Transverse colon (tissue), 4 donors: ENCODE results near the gene OR2F2. TPM values are rescaled to one million over a fixed set of nuclear protein-coding genes. Genes with fewer than 3 reads are reported as not detected.

ENCODE experiments used
- DNase-seq: peaks from one replicate; pipeline ENCODE4 v3.0.0-alpha.2; 2019
- H3K27ac ChIP-seq, 4 donors: fragments of 200-600 bp; sonication (generic); 2 replicates each; pipeline ENCODE4 v1.5.1; 2016 to 2018; ENCODE audit warnings: inconsistent platforms in 4 of 4
- H3K27me3 ChIP-seq: fragments of 200-600 bp; sonication (generic); 2 replicates; pipeline ENCODE4 v1.5.1; 2017; ENCODE audit warnings: inconsistent platforms
- H3K36me3 ChIP-seq, 4 donors: fragments of 200-600 bp; sonication (generic); 2 replicates each; pipeline ENCODE4 v1.5.1; 2017 to 2019; ENCODE audit warnings: inconsistent platforms in 4 of 4
- H3K4me1 ChIP-seq, 4 donors: fragments of 200-600 bp; sonication (generic); 2 replicates each; pipeline ENCODE4 v1.5.1; 2017 to 2020; ENCODE audit warnings: inconsistent platforms in 4 of 4
- H3K4me3 ChIP-seq, 4 donors: fragments of 200-600 bp; sonication (generic); 1 replicate in 1 of 4; 2 replicates in 3 of 4; pipeline versions ENCODE4 v1.5.1 to v1.6.1; 2017 to 2019; ENCODE audit warnings: inconsistent platforms in 4 of 4
- H3K9me3 ChIP-seq, 2 donors: fragments of 200-600 bp; sonication (generic); 2 replicates each; pipeline ENCODE4 v1.5.1; 2017 to 2019; ENCODE audit warnings: inconsistent platforms in 2 of 2
- EP300 ChIP-seq: sonication (generic); formaldehyde crosslinking; IDR thresholded peaks from one replicate; pipeline ENCODE4 v1.6.1; 2017; ENCODE audit warnings: antibody characterized with exemption, low read depth
- POLR2A ChIP-seq: fragments of 450-650 bp; IDR thresholded peaks from one replicate; pipeline ENCODE4 v1.6.1; 2016; ENCODE audit warnings: antibody characterized with exemption, mild to moderate bottlenecking, moderate library complexity
- POLR2AphosphoS5 ChIP-seq, 3 donors: sonication (generic); formaldehyde crosslinking; IDR thresholded peaks; one replicate each; pipeline ENCODE4 v1.6.1; 2016; ENCODE audit warnings: antibody characterized with exemption in 3 of 3
- WGBS, 2 donors: methylation state at CpG; one replicate each; pipeline ENCODE4 v1.1.5; 2018; ENCODE audit warnings: low coverage in 1 of 2; 5-methylcytosine and 5-hydroxymethylcytosine counted together
- in situ Hi-C, 4 donors: fragments of 200-750 bp; cut with MboI; loops; one replicate each; pipeline versions ENCODE4 v1.15.0 to v1.15.1; 2017; ENCODE audit warnings: low sequenced_read_pairs in 3 of 4, low pct_ligation_motif_present in 1 of 4, low pct_unique_long_range_greater_than_20kb in 1 of 4
- intact Hi-C: fragments of 100-400 bp; cut with DNase I; formaldehyde crosslinking; loops from one replicate; pipeline ENCODE4 v1.15.1; 2023; ENCODE audit warnings: low total_unique reads
- total RNA-seq, 4 donors: library from RNA; depleted of rRNA; stranded (reverse); fragments of >200 nt; gene quantifications; one replicate each; pipeline ENCODE4 v1.1.0, GENCODE V29; 2016
- TF ChIP-seq, protein P1 (sequence below), 5 experiments: fragments of 200-600 bp in 3 of 5; fragments of 450-650 bp in 2 of 5; sonication (generic) in 3 of 5; IDR thresholded peaks; 1 replicate in 2 of 5; 2 replicates in 3 of 5; pipeline ENCODE4 v1.5.1; 2016 to 2017; ENCODE audit warnings: antibody characterized with exemption in 5 of 5, inconsistent platforms in 3 of 5, mild to moderate bottlenecking in 2 of 5, moderate library complexity in 1 of 5

Gene OR2F2
- total RNA-seq, 4 donors from 2014 or later = not detected

DNA sequence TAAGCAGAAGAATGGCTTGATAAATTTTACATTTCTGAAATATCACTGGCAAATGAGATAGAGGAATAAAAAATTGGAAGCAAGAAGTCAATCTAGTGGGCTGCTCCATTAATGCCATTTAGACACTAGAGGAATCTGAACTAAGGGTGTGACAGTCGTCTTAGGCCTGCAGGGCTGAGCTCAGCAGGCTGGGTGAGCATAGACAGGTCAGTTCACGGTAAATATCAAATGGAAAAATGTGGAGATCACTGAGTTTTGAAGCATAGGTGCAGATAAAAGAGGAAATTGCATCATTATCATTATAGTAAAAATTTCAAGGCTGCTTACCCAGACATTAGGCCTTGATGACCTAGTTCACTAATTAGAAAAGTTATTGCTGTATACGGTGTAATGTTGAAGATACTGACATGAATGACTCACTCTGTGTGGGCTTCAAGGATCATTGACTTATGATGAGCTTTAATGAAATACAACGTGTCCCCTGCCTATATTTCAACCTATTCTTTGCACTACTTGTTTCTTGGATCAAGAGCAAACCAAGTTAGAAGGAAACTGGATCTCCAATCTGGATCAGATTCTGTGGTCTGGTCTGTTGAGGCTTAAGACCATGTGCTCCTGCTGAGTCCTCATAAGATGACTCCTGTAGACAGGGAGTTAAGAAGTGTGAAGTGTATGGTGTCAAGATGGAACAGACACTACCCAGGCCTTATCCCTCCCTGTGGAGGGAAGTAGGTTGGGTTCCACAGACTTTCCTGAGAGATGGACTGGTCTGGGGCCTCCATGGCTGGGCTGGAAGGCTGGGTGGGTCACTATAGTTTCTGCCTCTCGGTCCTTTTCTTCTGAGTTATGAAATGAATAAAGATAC, 3.6 kb downstream of the OR2F2 start:
- no peaks in the 10 kb centered on the region for H3K27me3 ChIP-seq
- in situ Hi-C loops = no loop called here
- H3K4me3 ChIP-seq = no peak overlapping the region
- intact Hi-C loops = no loop called here
- H3K36me3 ChIP-seq = no peaks in the 10 kb centered on the region
- H3K9me3 ChIP-seq = no peaks in the 10 kb centered on the region
- WGBS, 2 donors = 69 to 70% methylated on average over 3 to 5 of the region's 5 CpGs
- H3K4me1 ChIP-seq = no peaks in the 10 kb centered on the region
- no peak for DNase-seq
- H3K27ac ChIP-seq = no peak overlapping the region
- TF ChIP-seq POLR2AphosphoS5 (IDR thresholded peaks at IDR 0.05) = no peak
- TF ChIP-seq EP300 = no peak
- no peak for TF ChIP-seq POLR2A
- TF ChIP-seq, protein P1, sequence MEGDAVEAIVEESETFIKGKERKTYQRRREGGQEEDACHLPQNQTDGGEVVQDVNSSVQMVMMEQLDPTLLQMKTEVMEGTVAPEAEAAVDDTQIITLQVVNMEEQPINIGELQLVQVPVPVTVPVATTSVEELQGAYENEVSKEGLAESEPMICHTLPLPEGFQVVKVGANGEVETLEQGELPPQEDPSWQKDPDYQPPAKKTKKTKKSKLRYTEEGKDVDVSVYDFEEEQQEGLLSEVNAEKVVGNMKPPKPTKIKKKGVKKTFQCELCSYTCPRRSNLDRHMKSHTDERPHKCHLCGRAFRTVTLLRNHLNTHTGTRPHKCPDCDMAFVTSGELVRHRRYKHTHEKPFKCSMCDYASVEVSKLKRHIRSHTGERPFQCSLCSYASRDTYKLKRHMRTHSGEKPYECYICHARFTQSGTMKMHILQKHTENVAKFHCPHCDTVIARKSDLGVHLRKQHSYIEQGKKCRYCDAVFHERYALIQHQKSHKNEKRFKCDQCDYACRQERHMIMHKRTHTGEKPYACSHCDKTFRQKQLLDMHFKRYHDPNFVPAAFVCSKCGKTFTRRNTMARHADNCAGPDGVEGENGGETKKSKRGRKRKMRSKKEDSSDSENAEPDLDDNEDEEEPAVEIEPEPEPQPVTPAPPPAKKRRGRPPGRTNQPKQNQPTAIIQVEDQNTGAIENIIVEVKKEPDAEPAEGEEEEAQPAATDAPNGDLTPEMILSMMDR (IDR thresholded peaks at IDR 0.05) = no peak

DNA sequence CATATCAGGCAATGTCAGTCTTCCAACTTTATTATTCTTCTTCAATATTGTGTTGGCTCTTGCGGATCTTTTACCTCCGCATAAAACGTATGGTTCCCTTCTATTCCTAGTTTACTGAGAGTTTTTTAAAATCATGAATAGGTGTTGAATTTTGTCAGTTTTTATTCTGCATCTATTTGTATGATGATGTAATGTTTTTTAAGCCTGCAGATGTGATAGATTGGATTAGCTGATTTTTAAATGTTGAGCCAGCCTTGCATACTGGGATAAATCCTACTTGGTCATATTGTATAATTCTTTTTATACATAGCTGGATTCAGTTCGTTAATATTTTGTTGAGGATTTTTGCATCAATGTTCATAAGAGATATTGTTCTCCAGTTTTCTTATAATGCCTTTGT, 10.4 kb downstream of the OR2F2 start:
- 85 to 91% methylated on average over 4 of the region's 4 CpGs for WGBS, 2 donors
- TF ChIP-seq, protein P1 (IDR thresholded peaks at IDR 0.05) = no peak
- TF ChIP-seq EP300 = no peak
- TF ChIP-seq POLR2A = no peak
- Histone ChIP-seq H3K4me1 (no peaks in the 10 kb centered on the region), H3K36me3 (no peaks in the 10 kb centered on the region), H3K27ac (no peak overlapping the region), H3K9me3 (no peaks in the 10 kb centered on the region), H3K27me3 (no peaks in the 10 kb centered on the region), H3K4me3 (no peak overlapping the region)
- in situ Hi-C loops = no loop called here
- intact Hi-C loops = loop anchor here (5.0 kb wide), 1 partner anchor 487 kb away; no protein-coding TSS in a partner anchor
- DNase-seq = no peak

DNA sequence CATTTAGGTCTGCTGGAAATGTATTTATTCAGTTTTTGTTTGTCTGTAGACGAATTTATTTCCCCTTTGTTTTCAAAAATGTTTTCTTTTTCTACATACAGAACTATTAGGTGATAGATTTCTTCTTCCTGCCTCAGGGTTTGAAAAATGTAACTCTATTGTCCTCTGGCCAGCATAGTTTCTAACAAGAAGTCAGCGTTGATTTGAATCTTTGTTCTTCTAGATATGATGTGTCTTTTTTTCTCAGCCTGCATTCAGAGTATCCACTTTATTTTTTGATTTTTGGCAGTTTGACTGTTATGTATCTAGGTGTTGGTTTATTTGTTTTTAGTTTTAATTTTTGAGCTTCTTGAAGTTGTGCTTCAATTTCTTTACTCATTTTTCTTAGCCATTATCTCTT, 12.1 kb downstream of the OR2F2 start:
- in situ Hi-C loops (no loop called here), intact Hi-C loops (loop anchor here (5.0 kb wide), 1 partner anchor 485 kb away; no protein-coding TSS in a partner anchor)
- H3K9me3 ChIP-seq = no peaks in the 10 kb centered on the region
- H3K27me3 ChIP-seq = no peaks in the 10 kb centered on the region
- H3K4me3 ChIP-seq = no peak overlapping the region
- no peak overlapping the region for H3K27ac ChIP-seq
- 71 to 77% methylated on average over 2 of the region's 2 CpGs for WGBS, 2 donors
- H3K36me3 ChIP-seq = no peaks in the 10 kb centered on the region
- DNase-seq = no peak
- TF ChIP-seq POLR2AphosphoS5 (IDR thresholded peaks at IDR 0.05) (no peak), EP300 (no peak), POLR2A (no peak)
- TF ChIP-seq, protein P1 (IDR thresholded peaks at IDR 0.05) = no peak
- H3K4me1 ChIP-seq = no peaks in the 10 kb centered on the region

DNA sequence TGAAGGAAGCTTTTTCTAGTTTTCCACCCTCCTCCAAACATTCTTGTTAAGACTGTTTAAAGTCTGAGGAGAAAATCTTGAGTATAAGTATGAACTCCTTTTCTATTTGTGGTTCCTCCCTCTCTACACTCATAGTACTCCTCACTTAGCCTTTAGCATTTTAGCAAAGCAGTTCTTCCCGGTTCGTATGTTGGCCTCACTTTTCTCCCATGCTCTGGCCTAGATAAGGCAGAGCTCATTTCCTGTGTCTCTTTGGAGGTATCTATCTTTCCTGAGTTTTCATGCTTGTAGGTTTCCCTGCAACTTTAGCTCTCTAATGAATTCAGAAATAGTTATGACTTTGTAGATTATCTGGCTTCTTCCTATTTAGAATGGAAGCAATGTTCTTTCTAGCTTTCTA, 13.7 kb downstream of the OR2F2 start:
- TF ChIP-seq POLR2AphosphoS5 (IDR thresholded peaks at IDR 0.05) = no peak
- no peak for TF ChIP-seq EP300
- TF ChIP-seq, protein P1 (IDR thresholded peaks at IDR 0.05) = no peak
- TF ChIP-seq POLR2A = no peak
- in situ Hi-C loops (no loop called here), intact Hi-C loops (loop anchor here (5.0 kb wide), 1 partner anchor 484 kb away; no protein-coding TSS in a partner anchor)
- Histone ChIP-seq H3K36me3 (no peaks in the 10 kb centered on the region), H3K9me3 (no peaks in the 10 kb centered on the region), H3K27me3 (no peaks in the 10 kb centered on the region), H3K27ac (no peak overlapping the region), H3K4me3 (no peak overlapping the region), H3K4me1 (no peaks in the 10 kb centered on the region)
- 33 to 53% methylated on average over 2 of the region's 2 CpGs for WGBS, 2 donors
- no peak for DNase-seq
